ENCODE results near the gene TMEM107. TPM values are rescaled to one million over a fixed set of nuclear protein-coding genes. Genes with fewer than 3 reads are reported as not detected.

Gene TMEM107
- total RNA-seq, 1 experiment from 2014 or later: 30.1 TPM

GRCh38 chr17:8192070-8192815, 16.1 kb upstream of the TMEM107 start (continued):
- TF ChIP-seq, protein P1, sequence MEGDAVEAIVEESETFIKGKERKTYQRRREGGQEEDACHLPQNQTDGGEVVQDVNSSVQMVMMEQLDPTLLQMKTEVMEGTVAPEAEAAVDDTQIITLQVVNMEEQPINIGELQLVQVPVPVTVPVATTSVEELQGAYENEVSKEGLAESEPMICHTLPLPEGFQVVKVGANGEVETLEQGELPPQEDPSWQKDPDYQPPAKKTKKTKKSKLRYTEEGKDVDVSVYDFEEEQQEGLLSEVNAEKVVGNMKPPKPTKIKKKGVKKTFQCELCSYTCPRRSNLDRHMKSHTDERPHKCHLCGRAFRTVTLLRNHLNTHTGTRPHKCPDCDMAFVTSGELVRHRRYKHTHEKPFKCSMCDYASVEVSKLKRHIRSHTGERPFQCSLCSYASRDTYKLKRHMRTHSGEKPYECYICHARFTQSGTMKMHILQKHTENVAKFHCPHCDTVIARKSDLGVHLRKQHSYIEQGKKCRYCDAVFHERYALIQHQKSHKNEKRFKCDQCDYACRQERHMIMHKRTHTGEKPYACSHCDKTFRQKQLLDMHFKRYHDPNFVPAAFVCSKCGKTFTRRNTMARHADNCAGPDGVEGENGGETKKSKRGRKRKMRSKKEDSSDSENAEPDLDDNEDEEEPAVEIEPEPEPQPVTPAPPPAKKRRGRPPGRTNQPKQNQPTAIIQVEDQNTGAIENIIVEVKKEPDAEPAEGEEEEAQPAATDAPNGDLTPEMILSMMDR (IDR thresholded peaks at IDR 0.05 in 2 of 3, conservative IDR thresholded peaks at IDR 0.05 in 1 of 3; ENCODE audit: borderline replicate concordance in 1 of 3, insufficient read depth in 1 of 3, low read depth in 2 of 3, low read length in 2 of 3): no peak
- TF ChIP-seq SIN3A (IDR thresholded peaks at IDR 0.05; ENCODE audit: low read depth) (0 out of 2 replicates have a peak, but pooled peaks have one; percentile 48), EGR1 (IDR thresholded peaks at IDR 0.05; ENCODE audit: low read depth) (peak; percentile 76), ZFX (IDR thresholded peaks at IDR 0.05) (no peak)

DNA sequence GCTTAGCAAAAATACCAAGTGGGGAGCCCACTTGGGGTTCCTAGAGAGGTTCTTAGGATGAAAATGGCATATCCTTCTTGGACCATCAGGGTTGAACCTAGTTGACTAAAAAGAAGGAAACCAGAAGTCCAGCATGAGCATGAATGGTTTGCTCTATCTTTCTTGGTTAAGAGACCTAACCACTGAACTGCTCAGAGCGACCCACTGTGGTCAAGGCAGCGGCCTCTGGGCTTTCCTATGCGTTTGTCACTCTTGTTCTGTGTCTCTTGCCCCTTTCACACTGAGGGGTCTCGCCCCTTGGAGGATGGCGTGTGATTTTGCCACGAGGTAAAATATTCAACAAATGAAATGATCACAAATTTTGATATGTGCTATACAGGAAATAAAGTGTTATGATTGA, 14.3 kb upstream of the TMEM107 start:
- BruUV-seq (replicated peaks): no TSS peak
- CTCF ChIA-PET: interaction anchor here (1.0 to 1.9 kb wide), 3 partner anchors 31 to 110 kb away, joined by 3 to 6 read pairs (median 4); no protein-coding TSS in a partner anchor
- peak overlapping the region; percentile 48 for H3K27ac ChIP-seq (ENCODE audit: low read depth, low read length)
- POLR2A ChIA-PET: interaction anchor here (0.6 to 6.9 kb wide), 13 partner anchors 16 to 104 kb away, joined by 3 to 63 read pairs (median 4); partner anchors contain the start of genes AURKB, CTC1 and SLC25A35
- DNase-seq (ENCODE audit: low read depth, low spot score) (no peak), ATAC-seq (no peak)
- H3K4me1 ChIP-seq (ENCODE audit: control insufficient read depth in 1 of 2, insufficient read depth in 2 of 2, low read length in 2 of 2): peaks cover 30 to 60% of the 10 kb centered on the region in 2 experiments
- TF ChIP-seq RAD21 (IDR thresholded peaks at IDR 0.05; ENCODE audit: low read depth) (no peak), YY1 (IDR thresholded peaks at IDR 0.05; ENCODE audit: extremely low read depth, insufficient replicate concordance, low read depth, low read length) (no peak), SIN3A (IDR thresholded peaks at IDR 0.05; ENCODE audit: low read depth) (no peak), CBX3 (IDR thresholded peaks at IDR 0.05; ENCODE audit: low read depth) (no peak), POLR2A (IDR thresholded peaks at IDR 0.05; ENCODE audit: borderline replicate concordance, extremely low read depth, insufficient read depth, insufficient read length) (no peak), ELF1 (IDR thresholded peaks at IDR 0.05; ENCODE audit: borderline replicate concordance, low read depth) (no peak), EZH2 (IDR thresholded peaks at IDR 0.05) (no peak), CEBPB (IDR thresholded peaks at IDR 0.05; ENCODE audit: low read depth) (no peak), SRF (IDR thresholded peaks at IDR 0.05; ENCODE audit: low read depth) (no peak), REST (IDR thresholded peaks at IDR 0.05; ENCODE audit: low read depth) (no peak), ZNF274 (IDR thresholded peaks at IDR 0.05; ENCODE audit: low read depth, low read length) (no peak), EGR1 (IDR thresholded peaks at IDR 0.05; ENCODE audit: low read depth) (no peak), POLR2AphosphoS5 (IDR thresholded peaks at IDR 0.05; ENCODE audit: low read depth, low read length) (no peak), ZFX (IDR thresholded peaks at IDR 0.05) (no peak)
- TF ChIP-seq, protein P2, sequence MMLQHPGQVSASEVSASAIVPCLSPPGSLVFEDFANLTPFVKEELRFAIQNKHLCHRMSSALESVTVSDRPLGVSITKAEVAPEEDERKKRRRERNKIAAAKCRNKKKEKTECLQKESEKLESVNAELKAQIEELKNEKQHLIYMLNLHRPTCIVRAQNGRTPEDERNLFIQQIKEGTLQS (IDR thresholded peaks at IDR 0.05): no peak
- TF ChIP-seq, protein P3, sequence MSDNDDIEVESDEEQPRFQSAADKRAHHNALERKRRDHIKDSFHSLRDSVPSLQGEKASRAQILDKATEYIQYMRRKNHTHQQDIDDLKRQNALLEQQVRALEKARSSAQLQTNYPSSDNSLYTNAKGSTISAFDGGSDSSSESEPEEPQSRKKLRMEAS (IDR thresholded peaks at IDR 0.05): no peak
- H3K9ac ChIP-seq (ENCODE audit: low read length): peak overlapping the region; percentile 54
- no peaks in the 10 kb centered on the region for H3K27me3 ChIP-seq (ENCODE audit: insufficient read depth, low read length)
- H3K9me2 ChIP-seq (ENCODE audit: insufficient read depth): no peaks in the 10 kb centered on the region
- no peaks in the 10 kb centered on the region for H3K36me3 ChIP-seq (ENCODE audit: control insufficient read depth in 1 of 2, insufficient read depth in 2 of 2, low read length in 2 of 2)
- no peak overlapping the region for H2AFZ ChIP-seq (ENCODE audit: low read depth, low read length, poor library complexity, severe bottlenecking)
- H3K4me2 ChIP-seq (ENCODE audit: low read length): peak overlapping the region; percentile 94
- H3K9me3 ChIP-seq (ENCODE audit: control insufficient read depth in 1 of 2, insufficient read depth in 1 of 2, low read depth in 1 of 2, low read length in 2 of 2): no peaks in the 10 kb centered on the region
- peak overlapping the region; percentile 75 to 83 for H3K4me3 ChIP-seq (replicated peaks in 1 of 2; ENCODE audit: low read depth in 1 of 2, low read length in 2 of 2)
- intact Hi-C loops (cut with micrococcal nuclease): no loop called here
- peaks cover 14% of the 10 kb centered on the region; the same call in 1 of the 2 replicates for H3K79me2 ChIP-seq (ENCODE audit: insufficient read depth, low read length)
- RAD21 ChIA-PET (ENCODE audit: low non-redundant PET in 1 of 2, low total read pairs in 2 of 2, uncharacterized antibody in 2 of 2, unreplicated experiment in 2 of 2): interaction anchor here in 1 of 2 experiments (0.9 kb wide), 1 partner anchor 32 kb away, joined by 6 read pairs; no protein-coding TSS in a partner anchor
- H4K20me1 ChIP-seq (ENCODE audit: insufficient read depth): no peaks in the 10 kb centered on the region
